GM12872 (cell line): Measurements from ENCODE around the gene CEND1.

Experiments
- CTCF ChIP-seq: IDR thresholded peaks from 3 replicates; pipeline ENCODE4 v1.5.1; 2011; ENCODE audit warnings: low read depth, mild to moderate bottlenecking, low read length, moderate library complexity; ENCODE audit not compliant: insufficient read depth

CEND1 gene

GRCh38 chr11:788953-789940 lies 643 bp downstream of the CEND1 start:
- TF ChIP-seq CTCF, result no peak

GRCh38 chr11:788009-788640 lies 1.8 kb downstream of the CEND1 start:
- peak; percentile 26; the same call in 1 of the 3 replicates for TF ChIP-seq CTCF

DNA sequence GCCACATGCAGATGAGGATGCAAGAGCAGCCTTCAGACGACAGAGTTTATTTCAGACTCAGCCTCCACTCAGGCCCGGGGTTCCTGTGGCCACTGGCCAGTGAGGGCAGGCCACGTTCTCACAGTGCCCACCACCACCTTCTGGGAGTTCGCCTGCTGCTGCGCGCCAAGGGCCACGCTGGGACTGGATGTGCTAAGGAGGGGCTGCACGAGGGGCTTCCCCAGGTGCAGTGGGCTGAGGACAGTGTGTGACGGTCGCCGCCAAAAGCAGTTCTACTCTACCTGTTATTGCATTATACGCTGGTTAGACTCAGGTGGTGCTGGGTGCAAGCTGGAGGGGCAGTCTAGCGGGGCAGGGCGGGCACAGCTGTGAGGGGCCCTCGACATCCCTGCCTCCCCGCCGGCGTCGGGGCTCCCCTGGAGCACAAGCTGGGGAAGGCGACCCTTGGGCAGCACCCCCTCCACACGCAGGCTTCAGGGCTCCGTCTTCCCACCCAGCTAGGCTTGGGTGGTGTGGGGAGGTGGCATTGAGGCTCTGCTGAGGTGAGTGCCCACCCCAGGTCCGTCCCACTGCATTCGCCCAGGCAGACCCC lies 2.7 kb downstream of the CEND1 start:
- no peak for TF ChIP-seq CTCF

- TF ChIP-seq CTCF, result no peak
Measured at GRCh38 chr11:786235-787083, 3.4 kb downstream of the CEND1 start.

GRCh38 chr11:783581-784015 lies 6.3 kb downstream of the CEND1 start:
- TF ChIP-seq CTCF, result peak; percentile 68

DNA sequence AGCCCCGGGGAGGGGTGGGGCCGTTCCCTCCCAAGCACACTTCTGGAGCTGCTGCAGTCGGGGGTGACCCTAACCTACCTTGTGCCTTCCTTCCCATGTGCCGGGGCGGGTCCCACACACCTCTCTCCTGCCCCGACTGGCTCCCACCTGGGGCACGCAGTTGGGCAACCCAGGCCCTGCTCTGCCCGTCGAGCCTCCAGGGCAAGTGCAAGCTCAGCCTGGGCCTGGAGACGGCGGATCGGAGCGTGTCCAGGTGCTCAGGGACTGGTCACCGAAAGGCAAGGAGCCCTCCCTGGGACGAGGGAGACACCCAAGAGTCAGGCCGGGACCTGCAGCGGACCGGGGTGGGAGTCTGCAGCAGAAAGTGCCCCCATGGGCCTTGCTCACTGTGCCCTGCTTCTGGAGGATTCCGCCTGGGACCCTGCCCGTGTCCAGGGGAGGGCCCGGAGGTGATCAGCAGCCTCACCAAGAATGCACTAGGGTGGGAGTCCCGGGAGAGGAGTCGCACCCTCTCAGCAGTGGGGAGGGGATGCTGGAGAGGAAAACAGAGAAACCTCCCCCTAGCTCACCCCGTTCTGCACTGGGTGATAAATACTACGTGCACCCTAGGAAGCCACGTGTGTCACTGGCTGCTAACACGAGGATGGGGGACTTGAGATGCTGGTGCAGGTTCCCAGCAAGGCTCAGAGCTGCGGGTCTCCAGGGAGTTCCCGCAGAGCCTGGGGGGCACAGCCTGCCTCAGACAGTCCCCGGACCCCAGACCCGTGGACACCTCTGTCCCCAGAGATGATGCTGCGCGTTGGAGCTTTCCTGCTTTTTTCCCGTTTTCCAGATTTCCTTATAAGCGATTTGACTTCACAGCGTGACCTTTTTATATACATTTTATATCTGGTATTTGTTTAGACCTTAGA lies 7.4 kb downstream of the CEND1 start:
- no peak for TF ChIP-seq CTCF
